SU-DHL-6 (cell line): ENCODE measurements around the gene GLI3.

Experiments
- H2AFZ ChIP-seq: fragments of 200-600 bp; sonication (generic); 2 replicates; pipeline ENCODE4 v1.6.1; 2014; ENCODE audit warnings: low read depth, mild to moderate bottlenecking, moderate library complexity, mixed read lengths, antibody characterized with exemption, low read length; ENCODE audit not compliant: severe bottlenecking
- H3F3A ChIP-seq: fragments of 200-600 bp; shearing (Covaris generic); 2 replicates; pipeline ENCODE4 v1.6.0; 2016; ENCODE audit warnings: antibody characterized with exemption, mild to moderate bottlenecking; ENCODE audit not compliant: insufficient read depth
- H3K27ac ChIP-seq: fragments of 200-600 bp; sonication (generic); 2 replicates; pipeline ENCODE4 v1.5.1; 2016; ENCODE audit warnings: low read depth, mild to moderate bottlenecking, low read length, moderate library complexity, mixed read lengths
- H3K27me3 ChIP-seq: fragments of 200-600 bp; sonication (generic), shearing (Covaris generic); 2 replicates; pipeline ENCODE4 v1.6.0; 2014; ENCODE audit warnings: mild to moderate bottlenecking, low read length
- H3K36me3 ChIP-seq: fragments of 200-600 bp; sonication (generic); 2 replicates; pipeline ENCODE4 v1.6.1; 2014; ENCODE audit warnings: mild to moderate bottlenecking, low read length, mixed read lengths
- H3K4me2 ChIP-seq: fragments of 300-600, 200-600 bp; shearing (Covaris generic), sonication (generic); 2 replicates; pipeline ENCODE4 v1.6.0; 2014; ENCODE audit warnings: low read length, low read depth, mild to moderate bottlenecking; ENCODE audit not compliant: poor library complexity, severe bottlenecking
- H3K4me3 ChIP-seq: fragments of 200-600 bp; sonication (generic); 2 replicates; pipeline ENCODE4 v1.5.1; 2014; ENCODE audit warnings: antibody characterized with exemption, low read length, mild to moderate bottlenecking, mixed read lengths; ENCODE audit not compliant: insufficient read depth, poor library complexity, severe bottlenecking
- H3K79me2 ChIP-seq: fragments of 200-600 bp; sonication (generic); 2 replicates; pipeline ENCODE4 v1.6.1; 2014; ENCODE audit warnings: mild to moderate bottlenecking, low read length, moderate library complexity; ENCODE audit not compliant: insufficient read depth
- H3K9ac ChIP-seq: fragments of 200-600 bp; sonication (generic); 2 replicates; pipeline ENCODE4 v1.7.0; 2014; ENCODE audit warnings: mild to moderate bottlenecking, low read length
- H3K9me2 ChIP-seq: fragments of 200-600 bp; sonication (generic); replicated peaks from 2 replicates; pipeline ENCODE4 v1.6.1; 2014; ENCODE audit warnings: low read length; ENCODE audit not compliant: insufficient read depth
- H3K9me3 ChIP-seq: fragments of 200-600 bp; sonication (generic); 2 replicates; pipeline ENCODE4 v1.6.1; 2014; ENCODE audit warnings: low read length, mixed read lengths; ENCODE audit not compliant: insufficient read depth
- H4K20me1 ChIP-seq: fragments of 200-600 bp; sonication (generic); 2 replicates; pipeline ENCODE4 v1.6.1; 2014; ENCODE audit warnings: low read depth, mild to moderate bottlenecking, antibody characterized with exemption, low read length, moderate library complexity, mixed read lengths
- EZH2phosphoT487 ChIP-seq: fragments of 200-600 bp; sonication (generic), shearing (Covaris generic); conservative IDR thresholded peaks from 2 replicates; pipeline ENCODE4 v1.6.1; 2018; ENCODE audit warnings: mild to moderate bottlenecking, antibody characterized with exemption, low read length, moderate library complexity, mixed read lengths
- TF ChIP-seq, protein P1 (sequence below): fragments of 200-600 bp; sonication (generic); IDR thresholded peaks from one replicate; pipeline ENCODE4 v1.5.1; 2017; ENCODE audit warnings: antibody characterized with exemption, mild to moderate bottlenecking, low read length, moderate library complexity; ENCODE audit not compliant: insufficient read depth, poor library complexity, severe bottlenecking

Gene GLI3

GRCh38 chr7:42077271-42078135, 159.5 kb downstream of the GLI3 start:
- H3K27me3 ChIP-seq = no peaks in the 10 kb centered on the region
- H4K20me1 ChIP-seq = no peaks in the 10 kb centered on the region
- H3K9ac ChIP-seq = no peak overlapping the region
- no peaks in the 10 kb centered on the region for H3K9me2 ChIP-seq
- no peak overlapping the region for H3K4me3 ChIP-seq
- H3K27ac ChIP-seq = no peak overlapping the region
- no peaks in the 10 kb centered on the region for H3K36me3 ChIP-seq
- TF ChIP-seq, protein P1, sequence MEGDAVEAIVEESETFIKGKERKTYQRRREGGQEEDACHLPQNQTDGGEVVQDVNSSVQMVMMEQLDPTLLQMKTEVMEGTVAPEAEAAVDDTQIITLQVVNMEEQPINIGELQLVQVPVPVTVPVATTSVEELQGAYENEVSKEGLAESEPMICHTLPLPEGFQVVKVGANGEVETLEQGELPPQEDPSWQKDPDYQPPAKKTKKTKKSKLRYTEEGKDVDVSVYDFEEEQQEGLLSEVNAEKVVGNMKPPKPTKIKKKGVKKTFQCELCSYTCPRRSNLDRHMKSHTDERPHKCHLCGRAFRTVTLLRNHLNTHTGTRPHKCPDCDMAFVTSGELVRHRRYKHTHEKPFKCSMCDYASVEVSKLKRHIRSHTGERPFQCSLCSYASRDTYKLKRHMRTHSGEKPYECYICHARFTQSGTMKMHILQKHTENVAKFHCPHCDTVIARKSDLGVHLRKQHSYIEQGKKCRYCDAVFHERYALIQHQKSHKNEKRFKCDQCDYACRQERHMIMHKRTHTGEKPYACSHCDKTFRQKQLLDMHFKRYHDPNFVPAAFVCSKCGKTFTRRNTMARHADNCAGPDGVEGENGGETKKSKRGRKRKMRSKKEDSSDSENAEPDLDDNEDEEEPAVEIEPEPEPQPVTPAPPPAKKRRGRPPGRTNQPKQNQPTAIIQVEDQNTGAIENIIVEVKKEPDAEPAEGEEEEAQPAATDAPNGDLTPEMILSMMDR = no peak
- TF ChIP-seq EZH2phosphoT487 = no peak
- H3F3A ChIP-seq = no peaks in the 10 kb centered on the region
- H2AFZ ChIP-seq = no peak overlapping the region
- H3K9me3 ChIP-seq = no peaks in the 10 kb centered on the region
- H3K79me2 ChIP-seq = no peaks in the 10 kb centered on the region
- H3K4me2 ChIP-seq = no peak overlapping the region

DNA sequence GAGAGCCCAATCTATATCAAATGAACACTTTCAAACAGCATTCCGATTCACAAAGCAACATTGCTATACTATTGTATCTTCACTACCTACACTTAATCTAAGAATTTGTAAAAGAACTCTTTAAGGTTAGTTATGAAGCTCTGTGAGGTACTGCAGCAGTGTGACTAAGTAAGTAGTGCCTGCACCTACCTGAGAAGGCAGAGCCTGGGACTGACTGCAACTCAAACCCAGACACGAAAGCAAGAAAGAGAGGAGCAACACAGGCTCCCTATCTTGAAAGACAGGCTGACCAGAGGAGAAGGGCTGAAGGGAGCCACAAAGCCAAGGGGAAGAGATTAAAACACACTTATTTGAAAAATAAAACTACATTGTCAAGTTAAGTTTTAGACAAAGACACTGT, 160.1 kb downstream of the GLI3 start:
- Histone ChIP-seq H2AFZ (no peak overlapping the region), H3K9me3 (no peaks in the 10 kb centered on the region), H3K4me2 (no peak overlapping the region), H3K79me2 (no peaks in the 10 kb centered on the region), H3K9ac (no peak overlapping the region), H3K4me3 (no peak overlapping the region), H3K27ac (no peak overlapping the region), H3F3A (no peaks in the 10 kb centered on the region), H3K27me3 (no peaks in the 10 kb centered on the region), H4K20me1 (no peaks in the 10 kb centered on the region), H3K36me3 (no peaks in the 10 kb centered on the region), H3K9me2 (no peaks in the 10 kb centered on the region)
- no peak for TF ChIP-seq EZH2phosphoT487
- TF ChIP-seq, protein P1 = no peak

GRCh38 chr7:42075418-42075817, 161.6 kb downstream of the GLI3 start:
- Histone ChIP-seq H3K9ac (no peak overlapping the region), H3K27me3 (no peaks in the 10 kb centered on the region), H3K4me3 (no peak overlapping the region), H3K4me2 (no peak overlapping the region), H2AFZ (no peak overlapping the region), H3K79me2 (no peaks in the 10 kb centered on the region), H3F3A (no peaks in the 10 kb centered on the region), H3K9me3 (no peaks in the 10 kb centered on the region), H3K27ac (no peak overlapping the region), H3K9me2 (no peaks in the 10 kb centered on the region), H4K20me1 (no peaks in the 10 kb centered on the region), H3K36me3 (no peaks in the 10 kb centered on the region)
- no peak for TF ChIP-seq EZH2phosphoT487
- TF ChIP-seq, protein P1 = no peak
